Heart right ventricle (tissue), 16 donors: Measurements from ENCODE around the gene XAGE3. TPM values are rescaled to one million over a fixed set of nuclear protein-coding genes. Genes with fewer than 3 reads are reported as not detected.
"Not testable (repeated sequence)": the region's sequence is repeated elsewhere in the genome, so short reads cannot be mapped to it uniquely, and the experiment has no call there.

Experiments
- ATAC-seq, 8 donors: fragments of 200-7000 bp; cut with Tn5 transposase; one replicate each; pipeline ENCODE4 v1.9.1; 2020; ENCODE audit warnings: mild to moderate bottlenecking in 8 of 8, moderate library complexity in 8 of 8, moderate number of reproducible peaks in 1 of 8
- DNase-seq, 2 donors: peaks; one replicate each; pipeline ENCODE4 v3.0.0-alpha.2; 2020
- H3K27ac ChIP-seq, 10 donors: fragments of 200-600 bp; sonication (generic) in 2 of 10; one replicate each; pipeline versions ENCODE4 v1.5.0 to v1.8.0; 2020 to 2022; ENCODE audit warnings: mild to moderate bottlenecking in 3 of 10
- H3K27me3 ChIP-seq, 7 donors: fragments of 200-600 bp; one replicate each; pipeline ENCODE4 v1.8.0; 2021 to 2022; ENCODE audit warnings: mild to moderate bottlenecking in 2 of 7
- H3K36me3 ChIP-seq, 9 donors: fragments of 200-600 bp; sonication (generic) in 1 of 9; one replicate each; pipeline versions ENCODE4 v1.5.0 to v1.8.0; 2020 to 2022; ENCODE audit warnings: mild to moderate bottlenecking in 2 of 9
- H3K4me1 ChIP-seq, 9 donors: fragments of 200-600 bp; sonication (generic) in 1 of 9; one replicate each; pipeline versions ENCODE4 v1.5.0 to v1.8.0; 2020 to 2022; ENCODE audit warnings: mild to moderate bottlenecking in 4 of 9
- H3K4me3 ChIP-seq, 10 donors: fragments of 200-600 bp; sonication (generic) in 2 of 10; one replicate each; pipeline versions ENCODE4 v1.5.0 to v1.8.0; 2020 to 2022; ENCODE audit warnings: mild to moderate bottlenecking in 7 of 10, moderate library complexity in 2 of 10
- H3K9me3 ChIP-seq, 11 donors: fragments of 200-600 bp in 10 of 11; sonication (generic) in 2 of 11; one replicate each; pipeline versions ENCODE4 v1.5.0 to v1.8.0; 2013 to 2022; ENCODE audit warnings: mild to moderate bottlenecking in 2 of 11, control low read depth in 1 of 11, moderate library complexity in 1 of 11
- CTCF ChIP-seq, 9 donors: fragments of 200-600 bp; sonication (generic) in 2 of 9; IDR thresholded peaks; one replicate each; pipeline versions ENCODE4 v1.5.0 to v1.8.0; 2021 to 2022; ENCODE audit warnings: antibody characterized with exemption in 9 of 9, mild to moderate bottlenecking in 5 of 9, moderate library complexity in 1 of 9
- WGBS, 2 donors: extraction: QIAGEN DNeasy Blood & Tissue Kit; methylation state at CpG; one replicate each; pipeline ENCODE4 v1.1.7; 2013; ENCODE audit warnings: inconsistent platforms in 1 of 2; 5-methylcytosine and 5-hydroxymethylcytosine counted together
- intact Hi-C, 10 donors: fragments of 100-400 bp; cut with DNase I; formaldehyde crosslinking; loops; one replicate each; pipeline versions ENCODE4 v1.11.1 to v1.14.2; 2022
- long read RNA-seq, 3 donors: library from polyadenylated mRNA; unstranded; transcript quantifications; one replicate each; pipeline ENCODE4 v2.0.0, GENCODE V29; 2020 to 2021
- polyA plus RNA-seq, 2 donors: library from polyadenylated mRNA; stranded (reverse); fragments of 200-250 nt; gene quantifications; one replicate each; pipeline ENCODE4 v1.2.3, GENCODE V29; 2013
- total RNA-seq, 10 donors: library from RNA; stranded (reverse); fragmentation: NEBNext Ultra II Directional in 3 of 10; extraction: Animal tissue kit (Norgen Biotek cat#: 25700) in 3 of 10; gene quantifications; one replicate each; pipeline versions ENCODE4 v1.2.1 to v1.2.4, GENCODE V29; 2021 to 2023
- donor health status: Arrhythmogenic right ventricular cardiomyopathy.
- donor health status: ischemic (EF 13 %, LVEDD 7.1; RV severe dilation, severe dysfunction).
- donor health status: healthy with polysubstance abuse.
- donor health status: DM: no; HTN: yes; CAD: no.
- donor health status: DM: no; HTN: no; CAD: no.
- donor health status: ischemic (EF 25% LVEDD 6.9; RV normal size, moderate dysfunction).
- donor health status: ischemic (EF 25% LVEDD 5.7; RV mildly dilated, moderate dysfunction).
- donor health status: healthy.
- donor health status: DM: yes; HTN: yes; CAD: no.
- donor health status: Ischemic cardiomyopathy.
- donor health status: ischemic (EF 35%, LVEDD 5.7; RV mildly dilated, moderate dysfunction).
- donor health status: nonischemic (EF 11% LVEDD 7.7; RV severe dilation, severe dysfunction).
- donor health status: DM: yes; HTN: yes; CAD: no.
- donor health status: PGD.
- donor health status: ischemic (EF 29% LVEDD 5.4; RV normal size, mild dysfunction).
- donor health status: nonischemic (EF 23%, LVEDD 6.1; RV moderate dilation, normal function).

The XAGE3 gene
- total RNA-seq (not detected), polyA plus RNA-seq (not detected)
- long read RNA-seq, donor 1, result 0 reads
- long read RNA-seq, donor 2, result 0 reads
- long read RNA-seq, donor 3, result 0 reads

- Histone ChIP-seq H3K27ac (no peak within 1 kb of the TSS), H3K4me1 (no peaks in the 10 kb centered on the region), H3K36me3 (no peaks in the 10 kb centered on the region), H3K27me3 (peaks cover 0 to 80% (median 0%) of the 10 kb centered on the region in 7 donors), H3K9me3 (no peaks in the 10 kb centered on the region), H3K4me3 (no peak within 1 kb of the TSS)
- 90 to 92% methylated on average over 28 to 35 of the region's 35 CpGs for WGBS, 2 donors
- DNase-seq (no peak), ATAC-seq (no peak)
- TF ChIP-seq CTCF (IDR thresholded peaks at IDR 0.05), result no peak
- intact Hi-C loops, result no loop called here
These were observed at the start of gene XAGE3 for GRCh38 chrX:52867610-52868348. Gene XAGE3, minus strand, starts transcription at chrX:52868083. Its CDS starts 950 bp downstream, at chrX:52867133.

- H3K27ac ChIP-seq, H3K4me1 ChIP-seq, DNase-seq, H3K27me3 ChIP-seq, H3K36me3 ChIP-seq, ATAC-seq, intact Hi-C loops, H3K4me3 ChIP-seq, H3K9me3 ChIP-seq: not testable (repeated sequence)
- WGBS, 2 donors, result no CpG with 5 or more reads among the region's 3 CpGs
These were observed 46.8 kb upstream of the XAGE3 start for GRCh38 chrX:52914704-52915103.

- DNase-seq, H3K4me1 ChIP-seq, H3K9me3 ChIP-seq, H3K27ac ChIP-seq, H3K4me3 ChIP-seq, H3K36me3 ChIP-seq, H3K27me3 ChIP-seq, intact Hi-C loops: not testable (repeated sequence)
- peak in 1 of 8 donors; percentile 32 for ATAC-seq
- WGBS, 2 donors, result no CpG with 5 or more reads among the region's 9 CpGs
These were observed 45.8 kb upstream of the XAGE3 start for GRCh38 chrX:52913681-52914080.

GRCh38 chrX:52909313-52909969 is 41.6 kb upstream of the XAGE3 start:
- H3K4me3 ChIP-seq, H3K9me3 ChIP-seq, H3K27me3 ChIP-seq, DNase-seq, H3K36me3 ChIP-seq, intact Hi-C loops, ATAC-seq, H3K27ac ChIP-seq, H3K4me1 ChIP-seq: not testable (repeated sequence)
- WGBS, 2 donors, result no CpG with 5 or more reads among the region's 12 CpGs

GRCh38 chrX:52907900-52908299 is 40.0 kb upstream of the XAGE3 start:
- H3K36me3 ChIP-seq, H3K9me3 ChIP-seq, H3K4me3 ChIP-seq, intact Hi-C loops, ATAC-seq, H3K4me1 ChIP-seq, H3K27ac ChIP-seq, DNase-seq, H3K27me3 ChIP-seq: not testable (repeated sequence)
- no CpG with 5 or more reads among the region's 17 CpGs for WGBS, 2 donors

GRCh38 chrX:52907137-52907536 is 39.3 kb upstream of the XAGE3 start:
- no CpG with 5 or more reads among the region's 17 CpGs for WGBS, 2 donors
- H3K9me3 ChIP-seq, H3K27ac ChIP-seq, H3K4me3 ChIP-seq, H3K4me1 ChIP-seq, H3K27me3 ChIP-seq, DNase-seq, ATAC-seq, intact Hi-C loops, H3K36me3 ChIP-seq: not testable (repeated sequence)

GRCh38 chrX:52906072-52906471 is 38.2 kb upstream of the XAGE3 start:
- no CpG with 5 or more reads among the region's 4 CpGs for WGBS, 2 donors
- H3K4me1 ChIP-seq, H3K9me3 ChIP-seq, ATAC-seq, DNase-seq, H3K27ac ChIP-seq, H3K4me3 ChIP-seq, H3K36me3 ChIP-seq, H3K27me3 ChIP-seq, intact Hi-C loops: not testable (repeated sequence)

GRCh38 chrX:52905531-52905930 is 37.6 kb upstream of the XAGE3 start:
- H3K9me3 ChIP-seq, H3K36me3 ChIP-seq, H3K27ac ChIP-seq, H3K4me1 ChIP-seq, H3K27me3 ChIP-seq, intact Hi-C loops, H3K4me3 ChIP-seq, ATAC-seq, DNase-seq: not testable (repeated sequence)
- WGBS, 2 donors, result no CpG with 5 or more reads among the region's 10 CpGs

GRCh38 chrX:52896855-52897709 is 29.2 kb upstream of the XAGE3 start, which contains the start of gene FAM156B:
Gene FAM156B, plus strand, starts transcription at chrX:52897330. Its CDS starts 9,896 bp downstream, at chrX:52907226.
- H3K27me3 ChIP-seq, intact Hi-C loops, H3K4me3 ChIP-seq, H3K9me3 ChIP-seq, H3K27ac ChIP-seq, H3K36me3 ChIP-seq, DNase-seq, H3K4me1 ChIP-seq: not testable (repeated sequence)
- WGBS, 2 donors, result no CpG with 5 or more reads among the region's 92 CpGs
- ATAC-seq, result peak; percentile 89 to 96 (median 94)

- H3K36me3 ChIP-seq, H3K27ac ChIP-seq, H3K9me3 ChIP-seq, H3K27me3 ChIP-seq, DNase-seq, intact Hi-C loops, H3K4me1 ChIP-seq, H3K4me3 ChIP-seq, ATAC-seq: not testable (repeated sequence)
- WGBS, 2 donors, result no CpG with 5 or more reads among the region's 8 CpGs
These were observed 28.6 kb upstream of the XAGE3 start for GRCh38 chrX:52896438-52896837.
